Measurements from ENCODE around the gene MPIG6B. TPM values are rescaled to one million over a fixed set of nuclear protein-coding genes. Genes with fewer than 3 reads are reported as not detected.
A peak's percentile ranks its signal among the peaks of the same experiment; 100 is the strongest.

The MPIG6B gene
- total RNA-seq, 1 experiment from 2014 or later = not detected

- no peak overlapping the region for H4K91ac ChIP-seq (ENCODE audit: insufficient read length, low read depth, low read length)
- no peak overlapping the region for H3K18ac ChIP-seq (ENCODE audit: insufficient read length, low read depth, low read length)
- H3K27me3 Mint-ChIP-seq (ENCODE audit: low read depth) = no peaks in the 10 kb centered on the region
- peaks cover 44 to 54% of the 10 kb centered on the region in 2 experiments for H3K4me1 Mint-ChIP-seq
- peak overlapping the region; percentile 2 to 88 (median 68); a peak in 5 of 7 replicates for H3K27ac Mint-ChIP-seq
- H3K4me2 ChIP-seq (ENCODE audit: insufficient read depth, insufficient read length, low read length) = peak overlapping the region; percentile 5
- no peak overlapping the region for H4K8ac ChIP-seq (replicated peaks; ENCODE audit: insufficient read length, low read depth, low read length)
- H3K23me2 ChIP-seq (ENCODE audit: insufficient read length, low read depth, low read length, poor library complexity, severe bottlenecking) = peaks cover 32% of the 10 kb centered on the region
- peaks cover 31 to 35% (median 32%) of the 10 kb centered on the region in 3 experiments for H3K36me3 Mint-ChIP-seq (ENCODE audit: insufficient read depth in 1 of 3, low read depth in 3 of 3)
- H3K27me3 ChIP-seq (ENCODE audit: insufficient read depth, low read length) = no peaks in the 10 kb centered on the region
- H3K23ac ChIP-seq (ENCODE audit: insufficient read length, low read depth, low read length) = no peak overlapping the region
- peaks cover 16% of the 10 kb centered on the region for H3K4me1 ChIP-seq (ENCODE audit: insufficient read depth, low read length)
- no peak overlapping the region for H2BK120ac ChIP-seq (ENCODE audit: low read depth, low read length, poor library complexity, severe bottlenecking)
- peak overlapping the region; percentile 91 to 98 for H3K4me3 Mint-ChIP-seq
- H2BK20ac ChIP-seq (ENCODE audit: low read depth, low read length, poor library complexity, severe bottlenecking) = no peak overlapping the region
- no peaks in the 10 kb centered on the region for H3K9me3 ChIP-seq (ENCODE audit: control insufficient read depth, low read depth, low read length)
- H4K20me1 ChIP-seq (ENCODE audit: control insufficient read depth, insufficient read depth, insufficient read length) = no peaks in the 10 kb centered on the region
- H3K79me2 ChIP-seq (ENCODE audit: insufficient read depth, low read length) = peaks cover 6% of the 10 kb centered on the region; the same call in 1 of the 2 replicates
- no peak overlapping the region for H3K27ac ChIP-seq (ENCODE audit: insufficient read length, low read depth, low read length)
- TF ChIP-seq CTCF (conservative IDR thresholded peaks at IDR 0.05) = no peak
- peak; percentile 58 for DNase-seq
- H3T11ph ChIP-seq (ENCODE audit: low read length) = no peak overlapping the region
- H2BK12ac ChIP-seq (ENCODE audit: insufficient read length, low read depth, low read length) = no peak overlapping the region
- no peak overlapping the region for H2BK5ac ChIP-seq (ENCODE audit: insufficient read length, low read length)
- no peak overlapping the region for H3K14ac ChIP-seq (ENCODE audit: insufficient read depth, low read length)
- H3K9ac ChIP-seq (ENCODE audit: extremely low read depth, insufficient read length, low read length) = no peak overlapping the region
- H2AFZ ChIP-seq (ENCODE audit: low read length) = no peak overlapping the region
- H3K79me1 ChIP-seq (ENCODE audit: insufficient read depth, low read depth, low read length, poor library complexity, severe bottlenecking) = no peaks in the 10 kb centered on the region
- no peak overlapping the region for H3K4ac ChIP-seq (ENCODE audit: low read depth, low read length)
- H3K56ac ChIP-seq (ENCODE audit: insufficient read length, low read depth, low read length) = no peak overlapping the region
- 100% methylated on average over 2 of the region's 7 CpGs for WGBS (ENCODE audit: extremely low coverage, insufficient read length, low lambda C conversion rate)
- no peaks in the 10 kb centered on the region for H3K9me3 Mint-ChIP-seq
- no peak overlapping the region for H2BK15ac ChIP-seq (ENCODE audit: low read depth, low read length)
- no peak overlapping the region for H4K5ac ChIP-seq (ENCODE audit: insufficient read length, low read depth, low read length)
- H2AK5ac ChIP-seq (ENCODE audit: insufficient read length, low read length) = no peak overlapping the region
Observed at GRCh38 chr6:31737315-31737990, 14.3 kb downstream of the MPIG6B start.
